Sciatic nerve (tissue), 2 donors: ENCODE results near the gene TRMT10A. TPM values are rescaled to one million over a fixed set of nuclear protein-coding genes. Genes with fewer than 3 reads are reported as not detected.
A peak's percentile ranks its signal among the peaks of the same experiment; 100 is the strongest.

ENCODE experiments used
- ATAC-seq: fragments of 200-7000 bp; cut with Tn5 transposase; one replicate; pipeline ENCODE4 v1.9.1; 2020; ENCODE audit warnings: mild to moderate bottlenecking, moderate library complexity
- DNase-seq: peaks from one replicate; pipeline ENCODE4 v3.0.0-alpha.2; 2020; ENCODE audit warnings: low spot score
- intact Hi-C: fragments of 100-400 bp; cut with DNase I; formaldehyde crosslinking; loops from one replicate; pipeline ENCODE4 v1.14.2; 2022
- total RNA-seq: library from RNA; stranded (reverse); fragmentation: NEBNext Ultra II Directional; extraction: Animal tissue kit (Norgen Biotek cat#: 25700); gene quantifications from one replicate; pipeline ENCODE4 v1.2.1, GENCODE V29; 2021
- donor health status: DM: no; HTN: no; CAD: no.
- donor health status: DM: no; HTN: no; CAD: no.

Gene TRMT10A, protein sequence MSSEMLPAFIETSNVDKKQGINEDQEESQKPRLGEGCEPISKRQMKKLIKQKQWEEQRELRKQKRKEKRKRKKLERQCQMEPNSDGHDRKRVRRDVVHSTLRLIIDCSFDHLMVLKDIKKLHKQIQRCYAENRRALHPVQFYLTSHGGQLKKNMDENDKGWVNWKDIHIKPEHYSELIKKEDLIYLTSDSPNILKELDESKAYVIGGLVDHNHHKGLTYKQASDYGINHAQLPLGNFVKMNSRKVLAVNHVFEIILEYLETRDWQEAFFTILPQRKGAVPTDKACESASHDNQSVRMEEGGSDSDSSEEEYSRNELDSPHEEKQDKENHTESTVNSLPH
- 4.9 TPM for total RNA-seq

DNA sequence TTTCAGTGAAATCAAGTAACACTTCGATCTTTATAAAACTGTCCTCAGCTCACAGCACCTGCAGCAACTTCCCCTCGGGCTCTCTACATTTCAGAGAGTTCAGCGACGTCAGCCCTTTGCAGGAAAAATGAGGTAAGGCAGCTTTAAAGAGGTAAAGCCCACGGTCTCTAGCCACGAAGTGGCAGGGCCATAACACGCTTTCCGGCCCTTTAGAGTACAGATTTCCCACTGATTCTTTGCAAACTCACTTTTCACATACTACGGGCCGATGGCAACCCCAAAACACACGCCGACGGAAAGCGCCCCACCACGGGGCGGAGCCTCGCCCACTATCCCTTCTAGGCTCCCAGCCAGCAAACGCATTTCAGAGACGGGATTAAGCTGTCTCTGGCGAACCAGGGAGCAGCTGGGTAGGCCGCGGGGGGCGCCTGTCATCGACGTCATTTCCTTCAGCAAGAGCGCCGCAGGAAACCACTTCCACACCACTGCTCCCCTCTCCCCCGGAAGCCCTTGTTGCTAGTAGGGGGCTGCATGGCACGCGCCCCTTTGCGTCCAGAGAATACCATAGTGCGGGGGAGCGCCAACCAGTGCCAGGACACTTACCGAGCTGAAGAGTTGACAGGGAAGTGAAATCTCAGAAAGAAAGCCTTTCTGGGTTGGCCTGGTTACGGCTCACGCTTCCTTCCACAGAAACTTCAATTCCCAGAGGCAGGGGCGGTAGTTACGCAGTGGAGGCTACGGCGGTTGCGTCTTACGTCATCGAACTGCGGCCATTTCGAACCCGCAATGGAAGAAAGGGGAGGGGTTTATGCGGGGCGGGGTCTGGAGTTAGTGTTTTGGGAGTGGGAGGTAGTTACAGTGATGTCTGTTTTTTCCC lies at the start of gene TRMT10A:
TRMT10A (minus strand) TSS at position 730 of the 877 bp plus-strand sequence. CDS start 4,701 bp downstream, outside the sequence.
- intact Hi-C loops, result no loop called here
- peak; percentile 99 for ATAC-seq
- peak; percentile 99 for DNase-seq

DNA sequence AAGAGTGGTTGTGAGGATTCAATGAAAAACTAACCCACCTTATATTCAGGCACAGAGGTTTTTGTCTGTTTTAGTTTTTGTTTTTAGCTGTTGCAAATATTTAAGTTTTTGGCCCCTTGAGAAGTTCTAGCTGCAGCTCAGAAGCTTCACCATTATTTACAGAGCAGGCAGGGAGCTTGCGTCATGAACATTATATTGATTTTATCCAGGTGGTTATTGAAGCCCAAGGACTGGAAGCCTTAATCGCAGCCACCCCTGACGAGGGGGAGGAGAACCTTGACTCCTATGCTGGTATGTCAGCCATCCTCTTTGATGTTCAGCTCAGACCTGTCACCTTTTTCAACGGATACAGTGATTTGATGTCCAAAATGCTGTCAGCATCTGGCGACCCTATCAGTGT lies 48.9 kb upstream of the TRMT10A start:
- no peak for ATAC-seq
- intact Hi-C loops, result no loop called here
- DNase-seq, result no peak

DNA sequence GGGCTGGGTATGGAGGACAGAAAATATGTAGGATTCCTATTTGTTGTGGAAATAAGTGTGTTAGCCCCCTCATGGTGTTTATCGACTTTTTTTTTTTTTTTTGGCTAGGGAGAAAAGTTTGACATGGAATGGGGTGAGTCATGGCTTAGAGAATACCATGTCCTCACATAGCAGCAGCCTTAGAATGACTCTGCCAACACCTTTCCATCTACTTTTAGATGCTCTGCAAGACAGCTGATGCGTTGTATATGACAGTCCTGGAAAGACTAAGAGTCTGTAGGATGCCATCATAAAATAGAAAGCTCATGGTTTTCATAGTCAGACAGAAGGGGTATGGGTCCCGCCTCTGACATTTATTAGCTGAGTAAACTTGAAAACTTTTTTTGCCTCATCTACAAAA lies 48.4 kb upstream of the TRMT10A start:
- ATAC-seq (no peak), DNase-seq (no peak)
- intact Hi-C loops, result no loop called here

DNA sequence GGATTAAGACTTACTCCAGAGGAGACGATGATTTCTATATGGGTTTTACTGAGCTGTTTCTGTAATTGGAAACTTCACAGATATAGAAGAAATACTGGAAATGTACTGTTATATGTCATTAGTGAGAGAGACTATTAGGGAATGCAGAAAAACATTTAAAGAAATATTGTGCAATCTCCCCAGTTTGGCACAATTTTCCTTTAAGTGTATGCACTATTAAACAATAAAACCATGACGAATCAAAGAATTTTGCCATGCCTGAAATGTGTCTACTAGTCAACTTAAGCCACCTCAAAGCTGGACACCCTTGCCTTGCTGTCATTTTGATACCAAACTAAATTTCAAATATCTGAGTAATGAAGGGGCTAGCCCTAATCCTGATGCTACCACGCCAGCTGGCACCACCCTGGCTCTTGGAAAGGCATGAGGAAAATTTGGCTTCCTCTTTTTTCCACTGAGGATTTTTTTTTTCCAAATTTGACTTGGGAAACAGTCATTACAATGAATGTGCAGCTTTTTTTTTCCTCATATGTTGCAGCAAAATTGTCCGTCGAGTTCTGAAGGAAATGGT lies 46.9 kb upstream of the TRMT10A start:
- ATAC-seq (no peak), DNase-seq (no peak)
- intact Hi-C loops, result no loop called here

DNA sequence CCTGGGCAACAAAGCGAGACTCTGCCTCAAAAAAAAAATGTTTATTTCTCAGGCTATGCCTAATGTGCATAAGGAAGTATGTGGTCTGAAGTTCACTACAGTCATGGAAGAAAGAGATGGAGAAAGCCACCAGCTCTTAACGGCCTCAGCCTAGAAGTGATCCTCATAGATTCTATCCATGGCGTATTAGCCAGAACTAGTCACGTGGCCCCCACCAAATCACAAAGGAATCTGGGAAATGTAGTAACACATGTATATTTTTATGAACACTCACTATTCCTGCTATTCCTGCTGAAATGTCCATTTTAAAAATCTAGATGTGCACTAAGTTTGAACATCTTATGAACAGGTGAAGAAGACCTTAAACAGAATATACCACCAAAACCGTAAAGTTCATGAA lies 44.6 kb upstream of the TRMT10A start:
- intact Hi-C loops, result no loop called here
- no peak for DNase-seq
- no peak for ATAC-seq

DNA sequence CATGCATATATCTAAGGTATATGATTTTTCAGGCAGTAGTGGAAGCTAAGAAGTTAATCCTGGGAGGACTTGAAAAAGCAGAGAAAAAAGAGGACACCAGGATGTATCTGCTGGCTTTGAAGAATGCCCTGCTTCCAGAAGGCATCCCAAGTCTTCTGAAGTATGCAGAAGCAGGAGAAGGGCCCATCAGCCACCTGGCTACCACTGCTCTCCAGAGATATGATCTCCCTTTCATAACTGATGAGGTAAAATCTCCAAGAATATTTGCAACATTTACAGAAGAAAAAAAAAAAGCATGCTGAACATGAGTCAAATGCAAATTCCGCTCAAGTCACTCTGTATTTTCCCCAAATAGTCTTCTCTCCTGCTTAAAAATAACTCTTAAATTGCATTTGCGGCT lies 42.9 kb upstream of the TRMT10A start:
- DNase-seq, result no peak
- no peak for ATAC-seq
- intact Hi-C loops, result no loop called here

DNA sequence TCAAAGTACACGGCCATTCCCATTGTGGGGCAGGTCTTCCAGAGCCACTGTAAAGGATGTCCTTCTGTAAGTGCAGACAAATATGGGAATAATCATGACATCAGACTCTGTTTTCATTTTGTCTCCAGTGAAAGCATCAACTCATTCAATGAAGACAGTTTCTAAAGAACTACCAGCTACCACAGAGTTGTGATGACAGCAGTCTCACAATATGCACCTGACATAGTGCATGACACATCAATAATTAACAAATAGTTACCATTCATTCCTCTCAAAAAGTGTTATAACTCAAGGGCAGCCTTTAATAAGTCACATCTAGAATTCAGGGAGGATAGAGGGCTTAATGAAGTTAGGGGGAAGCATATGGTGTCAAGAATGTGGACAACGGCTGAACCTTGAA lies 31.0 kb upstream of the TRMT10A start:
- DNase-seq (no peak), ATAC-seq (no peak)
- intact Hi-C loops, result no loop called here

DNA sequence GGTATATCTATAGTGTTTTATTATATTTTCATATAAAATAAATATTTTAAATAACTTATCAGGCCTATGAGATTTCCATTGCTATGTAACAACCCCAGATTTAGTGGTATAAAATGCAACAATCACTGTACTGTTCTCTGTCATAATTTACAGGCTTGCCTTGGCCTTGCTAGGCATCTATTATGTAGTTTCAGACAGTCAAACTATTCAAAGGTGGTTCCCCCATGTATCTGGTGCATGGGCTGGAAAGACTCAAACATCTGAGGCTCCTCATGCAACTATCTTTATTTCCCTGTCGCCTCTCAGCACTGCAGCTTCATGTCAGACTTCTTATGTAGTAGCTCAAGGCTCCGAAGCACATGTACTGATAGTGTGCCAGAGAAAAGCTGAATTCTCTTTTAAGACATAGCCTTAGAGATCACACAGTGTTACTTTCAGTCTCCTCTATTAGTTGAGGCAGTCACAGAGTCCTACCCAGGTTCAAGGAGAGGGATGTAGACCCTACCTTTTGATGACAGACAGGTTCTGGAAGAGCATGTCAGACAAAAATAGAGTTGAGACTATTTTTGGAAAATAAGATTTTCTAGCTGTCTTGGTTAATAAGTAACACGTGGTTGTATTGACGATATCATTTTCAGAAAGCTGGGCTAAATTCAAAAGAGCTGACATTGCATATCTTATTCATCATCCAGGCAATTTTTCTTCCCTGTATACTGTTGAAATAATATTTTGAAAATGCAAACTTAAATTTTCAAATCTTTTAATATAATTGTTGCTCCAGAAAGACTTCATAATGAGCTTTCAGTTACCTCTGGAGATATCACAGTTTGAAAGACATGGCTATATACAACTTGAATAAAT lies 30.2 kb upstream of the TRMT10A start:
- no peak for DNase-seq
- intact Hi-C loops, result no loop called here
- no peak for ATAC-seq

DNA sequence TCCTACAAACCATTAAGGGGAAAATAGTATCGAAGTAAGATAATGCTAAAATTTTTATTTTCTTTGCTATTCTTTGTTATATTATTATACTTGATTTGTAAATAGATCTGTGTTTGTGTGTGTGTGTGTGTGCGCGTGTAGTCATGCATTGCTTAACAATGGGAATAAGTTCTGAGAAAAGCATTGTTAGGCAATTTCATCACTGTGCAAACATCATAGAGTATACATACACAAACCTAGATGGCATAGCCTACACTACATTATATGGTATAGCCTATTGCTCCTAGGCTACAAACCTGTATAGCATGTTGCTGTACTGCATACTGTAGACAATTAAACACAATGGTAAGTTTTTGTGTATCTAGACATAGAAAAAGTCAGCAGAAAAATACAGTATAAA lies 27.9 kb upstream of the TRMT10A start:
- ATAC-seq, result no peak
- intact Hi-C loops, result no loop called here
- DNase-seq, result no peak

DNA sequence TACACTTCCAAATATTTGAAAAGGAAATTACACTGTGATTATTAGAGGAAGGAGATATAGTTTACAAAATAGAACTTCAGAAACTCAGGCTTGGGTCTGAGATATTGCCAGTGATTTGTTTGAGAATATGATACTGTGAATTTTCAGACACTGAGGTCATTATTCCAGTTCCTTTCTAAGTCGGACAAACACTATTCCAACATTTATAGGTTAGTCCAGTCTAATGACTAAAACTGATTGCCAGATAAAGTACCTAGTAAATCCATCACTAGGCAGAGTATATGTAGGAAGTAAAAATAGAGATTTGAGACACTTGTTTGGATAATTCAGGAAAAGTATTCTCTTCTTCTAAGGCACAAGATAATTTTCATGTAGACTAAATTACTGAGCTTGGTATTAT lies 24.0 kb upstream of the TRMT10A start:
- DNase-seq, result no peak
- intact Hi-C loops, result no loop called here
- no peak for ATAC-seq

DNA sequence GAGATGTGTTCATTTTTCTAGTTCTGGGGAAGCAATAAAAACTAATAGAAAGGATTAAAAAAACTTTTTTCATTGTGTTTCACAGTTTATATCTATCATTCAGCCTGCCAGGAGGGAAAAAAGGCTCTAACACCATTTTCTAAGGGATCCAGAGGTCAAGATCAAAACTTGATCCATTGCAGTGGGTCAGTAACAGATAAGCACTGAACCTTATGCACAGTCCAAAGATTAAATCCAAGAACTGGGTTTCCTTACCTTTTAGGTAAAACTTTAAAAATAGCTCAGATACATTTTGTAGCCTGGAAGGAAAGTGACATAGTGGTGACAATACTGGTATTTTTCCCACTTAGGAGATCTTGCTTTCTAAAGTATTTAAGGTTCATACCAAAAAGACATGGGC lies 23.5 kb upstream of the TRMT10A start:
- no peak for ATAC-seq
- no peak for DNase-seq
- intact Hi-C loops, result no loop called here

DNA sequence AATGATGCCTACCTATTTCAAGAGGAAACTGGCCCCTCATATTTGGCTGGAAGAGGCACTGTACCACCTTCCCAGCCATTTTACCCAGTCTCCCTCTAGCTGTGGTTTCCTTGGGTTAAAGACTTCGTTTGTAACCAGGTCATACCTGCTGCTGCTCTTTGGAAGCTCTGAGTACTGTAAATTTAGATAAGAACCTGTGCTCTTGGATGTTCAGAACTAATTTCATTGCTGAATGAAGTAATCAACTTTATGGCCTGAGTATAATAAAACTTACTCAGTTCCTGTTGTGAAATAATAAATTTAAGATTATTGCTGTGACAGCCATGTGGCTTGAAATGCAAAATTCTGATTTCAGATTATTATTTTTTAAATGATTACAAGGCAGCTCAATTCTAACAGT lies 23.0 kb upstream of the TRMT10A start:
- intact Hi-C loops, result no loop called here
- DNase-seq, result no peak

DNA sequence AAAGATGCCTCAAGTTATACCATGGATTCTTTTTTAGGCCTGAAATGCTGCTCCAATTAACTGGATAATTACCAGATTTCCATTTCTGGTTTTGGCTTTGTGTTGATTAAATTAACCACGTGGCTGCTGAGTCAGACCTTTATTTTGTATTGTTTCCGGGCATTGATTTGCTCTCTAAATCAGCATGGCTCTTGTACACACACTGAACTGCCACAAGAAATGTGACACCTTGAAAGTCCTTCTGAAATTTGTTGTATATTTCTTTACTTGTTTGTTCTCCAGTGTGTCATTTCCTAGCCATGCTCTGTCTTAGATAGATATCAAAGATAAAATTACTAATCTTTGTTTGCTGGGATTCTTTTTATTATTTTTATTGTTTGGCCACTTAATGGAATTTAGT lies 22.5 kb upstream of the TRMT10A start:
- no peak for DNase-seq
- intact Hi-C loops, result no loop called here
- no peak for ATAC-seq

More for the DNA sequence above, 23.0 kb upstream of the TRMT10A start:
- no peak for ATAC-seq

DNA sequence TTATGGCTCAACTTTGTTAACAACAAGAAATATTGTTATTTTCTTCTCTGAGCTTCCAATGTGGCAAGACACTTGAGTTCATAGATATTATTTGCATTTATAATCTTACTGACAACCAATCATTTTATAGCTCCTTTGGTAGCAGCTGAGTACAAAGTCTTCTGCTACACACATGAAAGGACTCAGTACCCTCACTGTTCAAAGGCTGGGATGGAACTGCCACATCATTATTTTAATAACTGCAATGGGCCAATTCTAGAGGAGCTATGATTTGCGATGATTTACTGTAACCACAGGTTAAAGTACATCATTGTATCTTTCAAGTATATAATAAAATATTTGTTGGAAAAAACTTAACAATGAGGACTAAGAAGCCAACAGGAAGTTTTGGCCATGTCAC lies 21.7 kb upstream of the TRMT10A start:
- DNase-seq (no peak), ATAC-seq (no peak)
- intact Hi-C loops, result no loop called here

DNA sequence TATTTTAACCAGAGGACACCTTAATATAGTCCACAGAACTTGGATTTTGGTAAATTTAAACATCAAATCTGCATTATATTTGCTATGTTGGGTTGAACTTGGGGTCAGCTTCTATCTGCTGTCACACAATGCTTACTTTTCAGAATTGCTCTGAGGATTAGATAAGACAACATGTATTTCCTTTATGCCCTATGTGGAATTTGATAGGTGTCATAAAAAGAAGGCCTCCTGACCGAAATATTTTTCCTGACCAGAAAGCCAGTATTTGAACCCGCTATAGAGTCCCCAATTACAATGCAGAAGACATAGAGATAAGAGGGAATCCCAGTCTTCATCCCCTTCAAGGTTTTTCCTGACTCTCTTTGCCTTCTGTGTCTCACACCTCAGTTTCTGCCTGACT lies 14.9 kb upstream of the TRMT10A start:
- intact Hi-C loops, result no loop called here
- no peak for ATAC-seq

DNA sequence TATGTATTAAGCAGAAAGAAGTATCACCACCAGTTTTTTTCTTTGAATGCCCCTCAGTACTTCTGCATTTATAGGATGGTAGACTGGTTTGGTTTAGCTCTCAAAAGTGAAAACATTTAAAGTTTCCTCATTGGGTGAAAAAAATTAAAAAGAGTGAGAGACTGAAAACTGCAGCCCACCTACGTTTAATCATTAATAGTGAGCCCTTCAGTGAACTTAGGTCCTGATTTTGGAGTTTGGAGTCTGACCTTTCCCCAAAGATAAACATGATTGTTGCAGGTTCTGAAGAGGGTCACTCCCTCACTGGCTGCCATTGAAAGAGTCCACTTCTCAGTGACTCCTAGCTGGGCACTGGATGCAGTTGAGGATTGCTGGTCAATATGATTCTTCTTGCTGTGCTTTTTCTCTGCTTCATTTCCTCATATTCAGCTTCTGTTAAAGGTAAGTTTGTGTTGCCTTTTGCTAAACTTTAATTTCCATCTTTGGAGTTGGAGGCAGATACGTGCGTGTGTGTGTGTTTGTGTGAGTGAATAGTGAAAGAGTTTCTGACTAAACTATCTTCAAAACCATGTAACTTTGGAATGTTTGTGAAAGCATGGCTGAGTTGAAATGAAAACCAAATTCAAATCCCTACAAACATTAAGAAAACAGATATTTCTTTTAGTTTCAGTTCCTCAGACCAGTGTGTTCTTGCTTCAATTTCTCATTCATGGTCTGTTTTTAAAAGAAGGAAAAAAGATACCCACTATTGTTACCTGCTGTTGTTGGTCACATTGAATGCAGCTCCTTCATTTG lies 10.9 kb upstream of the TRMT10A start, which contains the start of gene MTTP:
MTTP (plus strand) TSS at position 295 of the 795 bp plus-strand sequence; CDS start at position 381, 86 bp downstream.
- ATAC-seq, result no peak
- intact Hi-C loops, result no loop called here

More for the DNA sequence above, 14.9 kb upstream of the TRMT10A start:
- no peak for DNase-seq

DNA sequence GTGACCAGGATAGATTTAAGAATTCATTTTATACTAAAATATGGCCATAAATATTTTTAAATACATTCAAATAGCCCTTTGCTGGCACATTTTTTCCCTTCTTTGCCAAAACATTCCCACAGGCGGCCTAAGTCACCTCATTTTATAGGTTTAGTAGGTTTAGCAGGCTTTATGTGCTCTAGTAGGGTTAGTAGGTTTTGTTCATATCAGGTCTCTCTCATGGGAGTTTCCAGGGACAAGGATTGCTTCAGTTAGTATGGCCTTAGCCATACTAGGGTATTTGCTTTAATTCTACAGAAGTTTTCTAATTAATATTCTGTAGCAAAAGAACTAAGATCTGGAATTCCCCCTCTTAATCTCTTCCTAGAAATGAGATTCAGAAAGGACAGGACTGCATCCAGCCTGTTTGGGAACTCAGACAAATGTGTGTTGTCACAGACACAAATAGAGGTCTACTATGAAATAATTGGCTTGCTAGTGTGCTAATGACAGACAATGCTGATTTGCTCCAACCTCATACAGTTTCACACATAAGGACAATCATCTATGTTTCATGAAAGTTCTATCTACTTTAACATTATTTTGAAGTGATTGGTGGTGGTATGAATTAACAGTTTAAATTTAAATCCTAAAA lies 10.0 kb upstream of the TRMT10A start:
- ATAC-seq, result no peak
- intact Hi-C loops, result no loop called here

More for the DNA sequence above, 10.9 kb upstream of the TRMT10A start, which contains the start of gene MTTP:
- no peak for DNase-seq

More for the DNA sequence above, 10.0 kb upstream of the TRMT10A start:
- DNase-seq, result no peak
